Keratinocyte (primary cell): ENCODE data around the gene MTIF2. TPM values are rescaled to one million over a fixed set of nuclear protein-coding genes. Genes with fewer than 3 reads are reported as not detected.

ENCODE experiments used
- DNase-seq: peaks from one replicate; pipeline ENCODE4 v3.0.0-alpha.2; 2011; ENCODE audit warnings: low read depth, missing footprints, low spot score
- FAIRE-seq: peaks from 2 replicates; lab custom pipeline; 2011; peaks lifted over from hg19 to GRCh38; lab: Jason Lieb, UNC
- H2AFZ ChIP-seq: 2 replicates; pipeline ENCODE4 v1.6.0; 2012; ENCODE audit warnings: low read length, control low read depth, inconsistent platforms; ENCODE audit not compliant: control insufficient read depth
- H3K27ac ChIP-seq: 2 replicates; pipeline ENCODE4 v1.5.1; 2011; ENCODE audit warnings: low read length; ENCODE audit not compliant: control insufficient read depth, insufficient read depth
- H3K27me3 ChIP-seq: 3 replicates; pipeline ENCODE4 v1.6.0; 2011; ENCODE audit warnings: low read length; ENCODE audit not compliant: control insufficient read depth, insufficient read depth; ENCODE audit errors: extremely low read depth
- H3K36me3 ChIP-seq, 2 experiments: 2 replicates in 1 of 2; 3 replicates in 1 of 2; pipeline ENCODE4 v1.5.1; 2011; ENCODE audit warnings: low read length in 2 of 2, mild to moderate bottlenecking in 1 of 2; ENCODE audit not compliant: control insufficient read depth in 2 of 2, insufficient read depth in 2 of 2; ENCODE audit errors: extremely low read depth in 1 of 2
- H3K4me1 ChIP-seq: 3 replicates; pipeline ENCODE4 v1.5.1; 2011; ENCODE audit warnings: low read length; ENCODE audit not compliant: control insufficient read depth, insufficient read depth; ENCODE audit errors: extremely low read depth
- H3K4me2 ChIP-seq: 3 replicates; pipeline ENCODE4 v1.6.0; 2011; ENCODE audit warnings: low read depth, low read length; ENCODE audit not compliant: control insufficient read depth, insufficient read depth; ENCODE audit errors: extremely low read depth
- H3K4me3 ChIP-seq, 3 experiments: fragments of 200-600 bp in 1 of 3; sonication (generic) in 1 of 3; 2 replicates in 2 of 3; 3 replicates in 1 of 3; pipeline ENCODE4 v1.5.1; 2011 to 2016; ENCODE audit warnings: low read length in 3 of 3, mild to moderate bottlenecking in 3 of 3, control low read depth in 2 of 3, inconsistent platforms in 1 of 3, low read depth in 1 of 3, mixed read lengths in 1 of 3, mixed run types in 1 of 3, moderate library complexity in 1 of 3; ENCODE audit not compliant: control insufficient read depth in 2 of 3, insufficient read depth in 2 of 3; ENCODE audit errors: extremely low read depth in 1 of 3
- H3K79me2 ChIP-seq: 2 replicates; pipeline ENCODE4 v1.6.0; 2012; ENCODE audit warnings: low read length; ENCODE audit not compliant: control insufficient read depth, insufficient read depth
- H3K9ac ChIP-seq: 3 replicates; pipeline ENCODE4 v1.6.0; 2011; ENCODE audit warnings: low read length; ENCODE audit not compliant: control insufficient read depth, insufficient read depth; ENCODE audit errors: extremely low read depth
- H3K9me1 ChIP-seq: 3 replicates; pipeline ENCODE4 v1.6.0; 2011; ENCODE audit warnings: low read length; ENCODE audit not compliant: control insufficient read depth, insufficient read depth; ENCODE audit errors: extremely low read depth
- H3K9me3 ChIP-seq: 2 replicates; pipeline ENCODE4 v1.5.1; 2012; ENCODE audit warnings: low read depth, low read length; ENCODE audit not compliant: control insufficient read depth
- H4K20me1 ChIP-seq: 3 replicates; pipeline ENCODE4 v1.6.0; 2011; ENCODE audit warnings: low read length; ENCODE audit not compliant: control insufficient read depth, insufficient read depth; ENCODE audit errors: extremely low read depth
- EZH2 ChIP-seq: IDR thresholded peaks from one replicate; pipeline ENCODE4 v1.6.1; 2012; ENCODE audit warnings: inconsistent platforms, mild to moderate bottlenecking, low read length, moderate library complexity
- dilution Hi-C: fragments of 300-500 bp; cut with MboI; formaldehyde crosslinking; loops from one replicate; pipeline ENCODE4 v1.7.0; 2020; ENCODE audit warnings: low sequenced_read_pairs; ENCODE audit not compliant: extremely low pct_ligation_motif_present
- polyA plus RNA-seq, 5 experiments: library from polyadenylated mRNA; depleted of rRNA in 3 of 5; stranded (reverse) in 3 of 5; stranded (forward) in 1 of 5; unstranded in 1 of 5; fragments of >200 nt; gene quantifications; 1 replicate in 1 of 5; 2 replicates in 3 of 5; 3 replicates in 1 of 5; pipeline versions ENCODE4 v1.2.1 to v1.2.3, GENCODE V29; 2011 to 2012; ENCODE audit warnings: missing spikeins in 2 of 5, low read depth in 1 of 5, low replicate concordance in 1 of 5
- TF ChIP-seq, protein P1 (sequence below), 3 experiments: IDR thresholded peaks in 1 of 3; conservative IDR thresholded peaks in 1 of 3; optimal IDR thresholded peaks in 1 of 3; 2 replicates in 2 of 3; 3 replicates in 1 of 3; pipeline versions ENCODE3 to v1.5.1; 2011; ENCODE audit warnings: low read length in 3 of 3, mild to moderate bottlenecking in 3 of 3, moderate library complexity in 2 of 3, control low read depth in 1 of 3, inconsistent platforms in 1 of 3; ENCODE audit not compliant: insufficient read depth in 2 of 3; ENCODE audit errors: extremely low read depth in 1 of 3

The MTIF2 gene
- polyA plus RNA-seq, 1 donor (not counting 4 experiments of a cell fraction or from before 2014, with no cell fraction given), result 38.9 TPM

DNA sequence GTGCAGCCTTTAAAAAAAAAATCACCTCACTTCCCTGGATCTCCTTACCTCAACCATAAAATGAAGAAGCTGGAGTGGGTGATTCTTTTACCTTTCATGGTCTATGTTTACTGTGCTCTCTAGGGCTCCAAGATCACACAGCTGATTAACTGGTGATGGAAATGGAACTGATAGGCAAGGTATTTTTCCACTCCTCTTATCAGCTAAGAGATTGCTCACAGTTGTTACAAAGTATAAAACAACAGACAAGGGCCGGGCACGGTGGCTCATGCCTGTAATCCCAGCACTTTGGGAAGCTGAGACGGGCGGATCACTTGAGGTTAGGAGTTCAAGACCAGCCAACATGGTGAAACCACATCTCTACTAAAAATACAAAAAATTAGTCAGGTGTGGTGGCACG lies 22.0 kb downstream of the MTIF2 start:
- Histone ChIP-seq H3K27ac (no peak overlapping the region), H3K9me1 (no peaks in the 10 kb centered on the region), H3K4me2 (no peak overlapping the region), H3K27me3 (no peaks in the 10 kb centered on the region), H3K36me3 (peaks cover 9 to 17% of the 10 kb centered on the region in 2 experiments), H3K9ac (no peak overlapping the region), H3K79me2 (no peaks in the 10 kb centered on the region), H2AFZ (no peak overlapping the region), H3K4me1 (no peaks in the 10 kb centered on the region), H3K4me3 (no peak overlapping the region), H3K9me3 (no peaks in the 10 kb centered on the region), H4K20me1 (no peaks in the 10 kb centered on the region)
- DNase-seq (no peak), FAIRE-seq (no peak)
- no peak for TF ChIP-seq EZH2
- TF ChIP-seq, protein P1, sequence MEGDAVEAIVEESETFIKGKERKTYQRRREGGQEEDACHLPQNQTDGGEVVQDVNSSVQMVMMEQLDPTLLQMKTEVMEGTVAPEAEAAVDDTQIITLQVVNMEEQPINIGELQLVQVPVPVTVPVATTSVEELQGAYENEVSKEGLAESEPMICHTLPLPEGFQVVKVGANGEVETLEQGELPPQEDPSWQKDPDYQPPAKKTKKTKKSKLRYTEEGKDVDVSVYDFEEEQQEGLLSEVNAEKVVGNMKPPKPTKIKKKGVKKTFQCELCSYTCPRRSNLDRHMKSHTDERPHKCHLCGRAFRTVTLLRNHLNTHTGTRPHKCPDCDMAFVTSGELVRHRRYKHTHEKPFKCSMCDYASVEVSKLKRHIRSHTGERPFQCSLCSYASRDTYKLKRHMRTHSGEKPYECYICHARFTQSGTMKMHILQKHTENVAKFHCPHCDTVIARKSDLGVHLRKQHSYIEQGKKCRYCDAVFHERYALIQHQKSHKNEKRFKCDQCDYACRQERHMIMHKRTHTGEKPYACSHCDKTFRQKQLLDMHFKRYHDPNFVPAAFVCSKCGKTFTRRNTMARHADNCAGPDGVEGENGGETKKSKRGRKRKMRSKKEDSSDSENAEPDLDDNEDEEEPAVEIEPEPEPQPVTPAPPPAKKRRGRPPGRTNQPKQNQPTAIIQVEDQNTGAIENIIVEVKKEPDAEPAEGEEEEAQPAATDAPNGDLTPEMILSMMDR (optimal IDR thresholded peaks at IDR 0.05 in 1 of 3, IDR thresholded peaks at IDR 0.05 in 1 of 3, conservative IDR thresholded peaks at IDR 0.05 in 1 of 3; ENCODE audit: extremely low read depth in 1 of 3, insufficient read depth in 2 of 3, low read length in 3 of 3), result no peak
- dilution Hi-C loops, result no loop called here

DNA sequence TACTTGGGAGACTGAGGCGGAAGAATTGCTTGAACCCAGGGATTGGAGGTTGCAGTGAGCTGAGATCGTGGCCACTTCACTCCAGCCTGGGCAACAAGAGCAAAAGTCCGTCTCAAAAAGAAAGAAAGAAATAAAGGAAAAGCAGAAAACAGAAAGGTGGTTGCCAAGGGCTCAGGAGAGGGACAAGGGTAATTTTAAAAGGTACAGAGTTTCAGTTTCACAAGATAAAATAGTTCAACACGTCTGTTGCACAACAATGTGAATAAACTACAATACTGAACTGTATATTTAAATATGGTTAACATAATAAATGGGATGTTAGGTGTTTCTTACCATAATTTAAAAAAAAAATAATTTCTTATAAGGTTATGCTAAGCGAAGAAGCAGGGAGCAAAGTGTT lies 23.6 kb downstream of the MTIF2 start:
- H3K9me1 ChIP-seq, result no peaks in the 10 kb centered on the region
- H3K9ac ChIP-seq, result no peak overlapping the region
- H3K27ac ChIP-seq, result no peak overlapping the region
- TF ChIP-seq, protein P1 (optimal IDR thresholded peaks at IDR 0.05 in 1 of 3, IDR thresholded peaks at IDR 0.05 in 1 of 3, conservative IDR thresholded peaks at IDR 0.05 in 1 of 3; ENCODE audit: extremely low read depth in 1 of 3, insufficient read depth in 2 of 3, low read length in 3 of 3), result no peak
- no peak for TF ChIP-seq EZH2
- no peaks in the 10 kb centered on the region for H3K4me1 ChIP-seq
- H3K27me3 ChIP-seq, result no peaks in the 10 kb centered on the region
- no peaks in the 10 kb centered on the region for H3K9me3 ChIP-seq
- H3K4me2 ChIP-seq, result no peak overlapping the region
- no peak for FAIRE-seq
- no peak for DNase-seq
- no peaks in the 10 kb centered on the region for H4K20me1 ChIP-seq
- H3K36me3 ChIP-seq, result peaks cover 13 to 15% of the 10 kb centered on the region in 2 experiments
- no peak overlapping the region for H2AFZ ChIP-seq
- dilution Hi-C loops, result no loop called here
- no peak overlapping the region for H3K4me3 ChIP-seq
- no peaks in the 10 kb centered on the region for H3K79me2 ChIP-seq
